Activated CD8-positive, alpha-beta memory T cell treated with anti-CD3 and anti-CD28 coated beads for 48 hours (primary cell): ENCODE data around the gene MITD1.
A peak's percentile ranks its signal among the peaks of the same experiment; 100 is the strongest.
"Not testable (repeated sequence)": the region's sequence is repeated elsewhere in the genome, so short reads cannot be mapped to it uniquely, and the experiment has no call there.

Experiments used
- DNase-seq, 3 experiments: peaks; one replicate each; pipeline ENCODE4 v3.0.0-alpha.2; 2020; ENCODE audit warnings: low read depth in 2 of 3, low spot score in 2 of 3

The MITD1 gene

DNA sequence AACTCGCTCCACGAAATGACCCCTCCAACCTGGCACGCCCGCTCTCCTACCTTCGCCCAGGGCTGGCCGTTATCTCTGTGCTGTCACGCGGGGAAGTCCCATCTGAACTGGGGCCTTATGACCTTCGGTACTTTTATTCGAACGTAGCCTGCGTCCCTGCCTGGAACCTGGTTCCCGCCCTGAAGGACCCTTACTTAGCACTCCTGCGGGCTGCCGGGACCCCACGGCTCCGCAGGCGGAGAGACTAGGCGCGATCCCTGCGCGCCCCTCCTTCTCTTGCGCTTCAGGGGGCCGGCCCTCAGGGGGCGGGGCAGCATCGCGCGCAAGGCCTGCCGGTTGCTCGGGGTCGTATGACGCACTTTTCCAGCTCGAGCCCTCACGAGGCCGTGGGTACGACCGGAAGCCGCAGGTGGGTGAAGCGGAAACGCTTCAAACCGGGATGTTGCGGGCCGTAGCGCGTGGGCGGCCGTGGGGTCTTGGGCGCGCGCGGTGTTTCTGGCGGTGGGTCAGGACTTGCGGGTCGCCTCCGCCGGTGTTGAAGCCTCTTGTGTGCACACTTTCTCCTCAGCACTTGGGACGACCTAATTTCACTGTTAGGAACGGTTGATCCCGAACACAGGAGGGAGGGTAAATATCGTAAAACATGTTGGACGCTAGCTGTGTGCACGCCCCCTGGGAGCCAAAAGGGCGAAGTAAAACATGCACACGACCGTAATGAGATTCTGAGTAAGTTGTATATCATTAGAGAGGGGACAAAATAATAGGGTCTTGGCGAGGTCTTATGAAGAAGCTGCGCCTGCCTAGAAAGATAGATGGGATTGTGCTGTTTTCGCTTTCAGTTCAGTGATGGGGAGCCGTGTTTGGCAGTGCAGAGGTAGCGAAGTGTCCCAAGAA, 26.0 kb downstream of the MITD1 start, which contains the start of the genes LIPT1 and TSGA10:
TSS of gene LIPT1 (plus strand) at position 325 of the 894 bp plus-strand sequence. CDS start 6,991 bp downstream, outside the sequence.
TSS of gene TSGA10 (minus strand) at position 300 of the 894 bp plus-strand sequence. CDS start 45,503 bp downstream, outside the sequence.
- DNase-seq, result peak; percentile 72 to 84 (median 82)

DNA sequence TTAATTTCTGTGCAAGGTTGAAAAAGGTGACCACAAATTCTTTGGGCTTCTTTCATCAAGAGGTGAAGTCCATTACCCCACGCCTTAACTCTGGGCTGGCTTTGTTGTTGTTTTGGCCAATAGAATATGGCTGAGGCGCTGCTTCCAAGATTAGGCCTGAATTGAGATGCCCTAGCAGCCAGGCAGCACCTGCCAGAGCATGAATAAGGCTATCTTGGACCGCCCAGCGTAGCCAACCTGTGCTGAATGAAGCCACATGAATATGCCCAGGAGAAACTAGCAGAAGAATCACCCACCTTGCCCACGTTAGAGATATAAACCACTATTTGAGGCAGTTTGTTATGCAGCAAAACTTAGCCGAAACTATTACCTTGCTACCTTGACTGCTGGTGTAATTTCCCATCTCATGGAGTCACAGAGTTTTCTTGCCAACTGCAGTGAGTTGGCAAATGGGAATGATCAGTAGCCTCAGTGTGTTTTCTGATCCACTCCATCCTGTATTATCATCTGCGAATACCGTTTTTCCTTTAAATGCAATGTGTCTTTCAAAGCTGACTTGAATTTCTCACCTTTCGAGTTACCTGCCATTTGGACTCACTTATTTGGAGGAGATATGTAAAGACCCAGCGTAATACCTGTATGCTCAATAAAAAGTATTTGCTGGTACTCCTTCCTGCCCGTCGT, 26.8 kb downstream of the MITD1 start:
- no peak for DNase-seq

DNA sequence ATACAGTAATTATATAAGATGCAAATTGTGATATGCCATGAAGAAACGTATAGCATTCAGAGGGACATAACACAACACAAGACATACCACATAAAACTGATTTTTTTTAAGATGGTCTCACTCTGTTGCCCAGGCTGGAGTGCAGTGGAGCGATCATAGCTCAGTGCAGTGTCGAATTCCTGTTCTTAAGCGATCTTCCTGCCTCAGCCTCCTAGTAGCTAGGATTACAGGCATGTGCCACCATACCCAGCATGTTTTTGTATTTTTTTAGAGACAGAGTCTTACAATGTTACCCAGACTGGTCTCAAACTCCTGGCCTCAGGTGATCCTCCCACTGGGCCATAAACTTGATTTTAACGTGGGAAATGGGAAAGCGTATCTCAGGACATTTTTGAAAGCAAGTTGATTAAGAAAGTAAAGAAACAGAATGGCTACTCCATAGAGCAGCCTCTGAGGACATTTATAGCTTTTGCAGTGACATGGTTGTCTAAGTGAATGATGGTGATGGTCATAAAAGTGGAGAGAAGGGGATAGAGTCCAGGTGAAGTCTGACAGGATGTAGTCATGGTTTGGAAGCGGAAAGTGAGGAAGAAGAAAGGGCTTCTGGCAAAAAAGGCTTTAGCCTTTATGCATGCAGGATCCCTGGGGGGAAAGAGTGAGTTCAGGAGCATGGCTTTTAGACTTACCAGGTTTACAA, 28.5 kb downstream of the MITD1 start:
- no peak for DNase-seq

DNA sequence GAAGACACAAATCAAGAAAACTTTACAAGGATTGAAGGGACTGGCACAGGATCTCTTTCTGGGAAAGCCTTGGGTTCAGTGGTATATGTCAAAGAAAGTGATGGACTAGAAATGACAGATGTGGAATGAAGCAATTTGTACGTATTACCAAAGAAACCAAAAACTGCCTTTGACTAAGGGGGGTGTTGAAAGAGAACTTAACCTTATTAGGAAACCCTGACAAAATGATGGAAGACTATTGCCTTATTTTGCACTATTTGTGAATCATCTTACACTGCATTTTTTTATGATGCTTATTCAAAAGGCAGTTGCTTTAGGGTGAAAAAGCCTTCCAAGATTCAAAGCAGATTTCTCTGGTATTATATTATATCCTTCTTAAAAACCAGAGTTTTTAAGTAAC, 30.2 kb downstream of the MITD1 start:
- no peak for DNase-seq

DNA sequence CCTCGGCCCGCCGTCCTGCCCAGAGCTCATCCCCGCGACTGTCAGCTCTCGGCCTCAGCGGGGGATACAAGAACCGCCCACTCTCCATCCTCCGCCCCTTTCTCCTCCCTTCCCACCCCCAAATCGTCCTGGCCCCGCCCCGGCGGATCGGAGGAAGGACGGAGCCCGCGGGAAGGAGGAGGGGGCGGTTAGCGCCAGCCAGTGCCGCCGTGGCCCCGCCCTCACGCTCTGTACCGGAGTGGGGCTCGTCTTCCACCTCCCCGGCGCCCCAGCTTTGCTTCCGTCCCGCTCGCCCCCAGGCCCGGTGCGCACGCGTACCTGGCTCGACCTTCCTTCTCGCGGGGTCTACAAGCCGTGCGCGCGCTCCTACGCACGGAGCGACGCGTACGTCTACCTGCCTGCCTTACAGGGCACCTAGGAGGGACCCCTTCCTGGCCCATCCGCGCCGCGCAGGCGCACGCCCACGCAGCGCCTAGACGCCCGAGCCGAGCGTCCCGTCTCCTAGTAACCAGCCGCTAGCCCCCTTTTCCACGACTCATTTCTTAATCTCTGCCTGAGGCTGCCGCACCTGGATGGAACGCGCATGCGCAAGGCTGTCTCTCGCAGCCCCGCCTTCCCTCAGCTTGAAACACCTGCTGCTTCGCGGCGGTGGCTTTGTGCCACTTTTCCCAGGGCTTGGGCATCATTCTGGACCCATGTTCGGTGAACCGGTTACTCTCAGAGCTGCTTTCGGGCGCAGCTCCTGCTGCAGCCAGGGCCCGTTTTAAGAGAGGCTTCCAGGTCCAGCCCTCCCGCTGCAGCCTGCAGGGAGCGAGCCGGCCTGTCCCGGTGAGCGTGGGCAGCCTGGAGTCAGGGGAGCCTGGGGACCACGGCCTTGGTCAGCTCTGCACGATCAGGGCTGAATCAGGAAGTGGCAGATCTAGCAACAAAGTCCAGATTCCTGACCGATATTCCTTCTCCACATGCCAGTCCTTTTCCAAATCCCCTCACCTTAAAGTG, 39.4 kb downstream of the MITD1 start, which contains the start of gene C2orf15:
TSS of gene C2orf15 (plus strand) at position 598 of the 999 bp plus-strand sequence. CDS start 8,852 bp downstream, outside the sequence.
- peak; percentile 88 to 95 (median 89) for DNase-seq

DNA sequence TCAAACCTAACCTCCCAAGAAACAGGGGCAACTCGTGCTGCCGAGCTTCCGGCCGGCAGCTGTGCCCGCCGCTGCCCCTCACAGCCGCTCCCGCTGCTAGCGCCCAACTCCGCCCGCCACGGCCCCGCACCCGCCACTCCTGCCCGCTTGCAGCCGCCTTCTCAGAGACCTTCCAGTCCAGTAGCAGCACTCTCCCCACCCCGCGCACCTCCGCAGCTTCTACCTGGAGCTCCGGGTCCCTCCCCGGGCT, 40.1 kb downstream of the MITD1 start:
- DNase-seq, result no peak

DNA sequence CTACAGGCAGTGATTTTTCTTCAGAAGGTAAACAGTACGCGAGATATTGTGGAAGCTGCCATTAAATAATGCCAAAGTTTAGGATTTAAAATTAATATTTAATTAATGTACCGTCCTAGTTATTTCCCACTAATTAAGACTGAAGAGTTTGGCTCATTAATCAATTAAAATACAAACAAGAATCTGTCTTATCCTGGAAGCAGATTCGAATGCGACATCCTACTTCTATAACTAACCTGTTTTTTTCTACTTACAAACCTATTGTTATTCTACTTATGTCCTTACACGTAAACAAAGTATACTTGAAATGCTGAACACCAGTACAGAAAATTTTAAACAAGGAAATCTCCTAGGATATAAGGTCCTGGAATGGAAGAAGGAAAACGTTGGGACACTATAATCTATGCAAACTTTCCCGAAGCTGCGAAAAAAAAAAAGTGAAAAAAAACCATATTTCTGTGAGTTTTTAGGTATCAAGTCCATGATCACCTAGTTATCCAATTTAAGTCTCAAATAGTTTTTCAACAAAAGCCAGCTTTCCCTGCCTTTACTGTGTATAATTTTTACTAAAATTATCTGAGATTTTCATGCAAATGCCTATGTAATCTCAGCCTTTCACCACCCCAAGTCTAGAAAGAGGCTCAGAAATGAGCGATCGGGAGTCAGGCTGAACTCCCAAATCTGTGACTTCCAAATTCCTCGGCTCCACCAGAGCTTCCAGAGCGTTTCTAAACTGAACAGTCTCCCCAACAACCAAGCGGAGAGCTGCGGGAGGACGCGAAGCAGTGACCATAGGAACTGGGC, 40.6 kb downstream of the MITD1 start:
- DNase-seq, result no peak

DNA sequence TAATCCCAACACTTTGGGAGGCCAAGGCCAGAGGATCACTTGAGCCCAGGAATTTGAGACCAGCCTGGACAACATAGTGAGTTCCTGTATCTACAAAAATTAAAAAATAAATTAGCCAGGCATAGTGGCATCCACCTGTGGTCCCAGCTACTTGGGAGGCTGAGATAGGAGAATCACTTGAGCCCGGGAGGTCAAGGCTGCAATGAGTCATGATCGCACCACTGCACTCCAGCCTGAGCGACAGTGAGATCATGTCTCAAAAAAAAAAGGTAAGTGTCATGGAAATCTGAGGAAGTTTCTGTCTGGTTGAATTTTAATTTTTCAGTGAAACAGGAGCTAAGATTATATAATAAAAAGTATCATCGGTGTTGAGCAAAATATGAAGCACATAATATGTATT, 41.9 kb downstream of the MITD1 start:
- no peak for DNase-seq

DNA sequence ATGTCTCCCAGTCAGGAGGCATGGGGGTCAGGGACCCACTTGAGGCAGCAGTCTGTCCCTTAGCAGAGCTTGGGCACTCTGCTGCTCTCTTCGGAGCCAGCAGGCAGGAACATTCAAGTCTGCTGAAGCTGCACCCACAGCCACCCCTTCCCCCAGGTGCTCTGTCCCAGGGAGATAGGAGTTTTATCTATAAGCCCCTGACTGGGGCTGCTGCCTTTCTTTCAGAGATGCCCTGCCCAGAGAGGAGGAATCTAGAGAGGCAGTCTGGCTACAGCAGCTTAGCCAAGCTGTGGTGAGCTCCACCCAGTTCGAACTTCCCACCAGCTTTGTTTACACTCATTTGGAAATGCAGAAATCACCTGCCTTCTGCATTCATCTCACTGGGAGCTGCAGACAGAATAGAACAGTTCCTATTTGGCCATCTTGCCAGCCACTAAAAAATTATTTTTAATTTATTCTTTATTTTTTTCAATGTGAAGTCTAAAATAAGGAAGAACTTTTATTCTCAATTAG, 45.8 kb downstream of the MITD1 start:
- not testable (repeated sequence) for DNase-seq

DNA sequence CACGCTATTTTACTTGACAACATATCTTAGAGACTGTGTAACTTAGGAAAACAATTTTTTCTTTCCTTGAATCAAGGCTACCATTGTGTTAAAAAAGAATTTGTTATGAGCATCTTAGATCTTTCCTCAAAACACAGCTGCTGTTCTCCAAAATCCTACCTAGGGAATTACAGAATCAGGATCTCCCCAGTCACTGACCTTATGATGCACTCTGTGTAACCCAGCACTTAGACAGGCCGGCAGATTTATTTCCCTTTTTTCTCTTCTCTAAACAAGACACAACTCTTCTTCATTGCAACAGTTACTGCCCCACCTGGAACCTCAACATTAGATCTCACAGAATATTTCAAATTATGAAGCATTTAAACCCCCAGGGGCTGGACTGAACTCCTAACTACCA, 52.9 kb downstream of the MITD1 start:
- no peak for DNase-seq
